Fibroblast of villous mesenchyme (primary cell): ENCODE measurements around the gene CCDC50. TPM values are rescaled to one million over a fixed set of nuclear protein-coding genes. Genes with fewer than 3 reads are reported as not detected.

ENCODE experiments used
- DNase-seq: peaks from one replicate; pipeline ENCODE4 v3.0.0-alpha.2; 2010; ENCODE audit warnings: low read depth
- H3K4me3 ChIP-seq: 2 replicates; pipeline ENCODE4 v1.5.1; 2011; ENCODE audit warnings: low read depth, mild to moderate bottlenecking, low read length
- total RNA-seq: library from RNA; depleted of rRNA; stranded (reverse); fragments of >200 nt; gene quantifications from 2 replicates; pipeline ENCODE4 v1.2.3, GENCODE V29; 2012
- TF ChIP-seq, protein P1 (sequence below): IDR thresholded peaks from 2 replicates; pipeline ENCODE4 v1.5.1; 2012; ENCODE audit warnings: low read depth, mild to moderate bottlenecking, low read length; ENCODE audit not compliant: insufficient read depth

Gene CCDC50
- total RNA-seq, 1 donor = 102 TPM

GRCh38 chr3:191292243-191293015, 36.8 kb upstream of the CCDC50 start:
- TF ChIP-seq, protein P1, sequence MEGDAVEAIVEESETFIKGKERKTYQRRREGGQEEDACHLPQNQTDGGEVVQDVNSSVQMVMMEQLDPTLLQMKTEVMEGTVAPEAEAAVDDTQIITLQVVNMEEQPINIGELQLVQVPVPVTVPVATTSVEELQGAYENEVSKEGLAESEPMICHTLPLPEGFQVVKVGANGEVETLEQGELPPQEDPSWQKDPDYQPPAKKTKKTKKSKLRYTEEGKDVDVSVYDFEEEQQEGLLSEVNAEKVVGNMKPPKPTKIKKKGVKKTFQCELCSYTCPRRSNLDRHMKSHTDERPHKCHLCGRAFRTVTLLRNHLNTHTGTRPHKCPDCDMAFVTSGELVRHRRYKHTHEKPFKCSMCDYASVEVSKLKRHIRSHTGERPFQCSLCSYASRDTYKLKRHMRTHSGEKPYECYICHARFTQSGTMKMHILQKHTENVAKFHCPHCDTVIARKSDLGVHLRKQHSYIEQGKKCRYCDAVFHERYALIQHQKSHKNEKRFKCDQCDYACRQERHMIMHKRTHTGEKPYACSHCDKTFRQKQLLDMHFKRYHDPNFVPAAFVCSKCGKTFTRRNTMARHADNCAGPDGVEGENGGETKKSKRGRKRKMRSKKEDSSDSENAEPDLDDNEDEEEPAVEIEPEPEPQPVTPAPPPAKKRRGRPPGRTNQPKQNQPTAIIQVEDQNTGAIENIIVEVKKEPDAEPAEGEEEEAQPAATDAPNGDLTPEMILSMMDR = no peak
- no peak overlapping the region for H3K4me3 ChIP-seq
- DNase-seq = no peak

DNA sequence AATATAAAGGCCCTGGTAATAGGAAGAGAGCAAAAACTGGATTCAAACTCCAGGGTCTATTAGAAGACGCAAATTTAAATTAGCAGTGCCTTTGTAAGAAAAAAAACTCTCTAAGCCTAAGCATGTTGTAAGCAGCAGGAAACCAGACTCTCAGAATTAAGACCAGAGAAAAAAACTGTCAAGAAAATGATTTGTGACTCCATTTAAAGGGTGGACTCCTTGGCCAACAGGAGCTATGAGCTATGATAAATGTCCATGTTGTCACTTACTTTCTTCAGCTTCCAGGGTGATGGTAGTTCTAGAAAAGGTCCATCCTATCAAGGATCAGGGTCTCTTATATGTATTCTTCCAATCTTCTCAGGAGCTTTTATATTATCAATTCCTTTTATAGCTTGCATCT, 34.9 kb upstream of the CCDC50 start:
- no peak for DNase-seq
- no peak overlapping the region for H3K4me3 ChIP-seq
- TF ChIP-seq, protein P1 = no peak

GRCh38 chr3:191296041-191296541, 33.1 kb upstream of the CCDC50 start:
- DNase-seq = peak; percentile 4
- TF ChIP-seq, protein P1 = no peak

DNA sequence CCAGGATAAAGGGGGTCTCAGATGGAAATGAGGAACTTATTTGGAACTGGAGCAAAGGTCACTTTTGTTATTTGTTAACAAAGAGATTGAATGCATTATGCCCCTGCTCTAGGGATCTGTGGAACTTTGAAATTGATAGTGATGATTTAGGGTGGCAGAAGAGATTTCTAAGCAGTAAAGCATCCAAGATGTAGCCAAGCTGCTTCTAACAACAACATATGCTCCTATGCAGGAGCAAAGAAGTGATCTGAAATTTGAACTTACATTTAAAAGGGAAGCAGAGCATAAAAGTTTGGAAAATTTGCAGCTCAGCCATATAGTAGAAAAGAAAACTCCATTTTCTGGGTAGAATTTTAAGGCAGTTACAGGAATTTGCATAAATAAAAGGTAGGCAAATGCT, 30.3 kb upstream of the CCDC50 start:
- H3K4me3 ChIP-seq = no peak overlapping the region
- TF ChIP-seq, protein P1 = no peak
- DNase-seq = no peak

More at GRCh38 chr3:191296041-191296541, 33.1 kb upstream of the CCDC50 start:
- no peak overlapping the region for H3K4me3 ChIP-seq

GRCh38 chr3:191300422-191300821, 28.8 kb upstream of the CCDC50 start:
- TF ChIP-seq, protein P1 = no peak
- H3K4me3 ChIP-seq = no peak overlapping the region
- no peak for DNase-seq

DNA sequence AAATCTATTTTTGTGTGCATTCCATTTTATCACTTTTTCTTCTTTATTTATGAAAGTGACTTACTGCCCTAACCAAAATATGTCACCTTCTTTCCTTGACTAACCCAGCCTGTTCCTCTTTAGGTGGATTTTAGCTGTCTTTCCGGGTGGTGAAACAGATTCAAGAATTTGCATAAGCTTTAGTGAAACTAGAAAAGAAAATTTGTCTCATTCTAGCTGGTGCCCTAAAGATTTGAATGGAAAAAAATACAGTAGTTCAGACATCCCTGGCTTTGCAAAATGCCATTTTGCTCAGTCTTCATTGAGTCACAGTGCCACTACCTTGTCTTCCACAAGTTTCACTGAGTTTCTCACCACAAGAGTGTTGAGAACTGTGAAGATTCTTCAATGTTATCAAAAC, 28.2 kb upstream of the CCDC50 start:
- no peak overlapping the region for H3K4me3 ChIP-seq
- DNase-seq = no peak
- TF ChIP-seq, protein P1 = no peak
